SK-N-MC (cell line): ENCODE measurements around the gene MCOLN1.

Experiments used
- EZH2 ChIP-seq: fragments of 200-600 bp; sonication (generic); IDR thresholded peaks from one replicate; pipeline ENCODE4 v1.6.1; 2017; ENCODE audit warnings: antibody characterized with exemption
- FOXP2 ChIP-seq: optimal IDR thresholded peaks from 2 replicates; pipeline ENCODE3; 2011; ENCODE audit warnings: mild to moderate bottlenecking, moderate library complexity; ENCODE audit not compliant: insufficient read depth; ENCODE audit errors: extremely low read length, control extremely low read depth
- POLR2AphosphoS5 ChIP-seq: IDR thresholded peaks from 2 replicates; pipeline ENCODE4 v1.6.1; 2012; ENCODE audit warnings: mild to moderate bottlenecking, low read depth, low read length, borderline replicate concordance

- TF ChIP-seq EZH2 (no peak), POLR2AphosphoS5 (no peak), FOXP2 (no peak)
These were observed 60.0 kb downstream of the MCOLN1 start for GRCh38 chr19:7582446-7582845.
